CD4-positive, alpha-beta T cell treated with Interleukin-10 for 1 hour (primary cell): Measurements from ENCODE around the gene TM9SF1.

ENCODE experiments used
- DNase-seq: peaks from one replicate; pipeline ENCODE4 v3.0.0-alpha.2; 2020

Gene TM9SF1

DNA sequence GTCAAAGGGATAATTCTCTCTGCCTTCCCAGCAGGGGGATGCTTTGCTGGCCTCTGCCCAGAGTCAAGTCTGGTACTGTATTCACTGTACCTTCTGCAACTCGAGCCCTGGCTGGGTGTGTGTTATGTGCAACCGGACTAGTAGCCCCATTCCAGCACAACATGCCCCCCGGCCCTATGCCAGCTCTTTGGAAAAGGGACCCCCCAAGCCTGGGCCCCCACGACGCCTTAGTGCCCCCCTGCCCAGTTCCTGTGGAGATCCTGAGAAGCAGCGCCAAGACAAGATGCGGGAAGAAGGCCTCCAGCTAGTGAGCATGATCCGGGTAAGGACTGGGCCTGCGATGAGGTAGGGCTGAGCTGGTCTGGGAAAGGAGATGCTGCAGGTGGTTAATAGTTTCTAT, 44.7 kb downstream of the TM9SF1 start:
- no peak for DNase-seq

DNA sequence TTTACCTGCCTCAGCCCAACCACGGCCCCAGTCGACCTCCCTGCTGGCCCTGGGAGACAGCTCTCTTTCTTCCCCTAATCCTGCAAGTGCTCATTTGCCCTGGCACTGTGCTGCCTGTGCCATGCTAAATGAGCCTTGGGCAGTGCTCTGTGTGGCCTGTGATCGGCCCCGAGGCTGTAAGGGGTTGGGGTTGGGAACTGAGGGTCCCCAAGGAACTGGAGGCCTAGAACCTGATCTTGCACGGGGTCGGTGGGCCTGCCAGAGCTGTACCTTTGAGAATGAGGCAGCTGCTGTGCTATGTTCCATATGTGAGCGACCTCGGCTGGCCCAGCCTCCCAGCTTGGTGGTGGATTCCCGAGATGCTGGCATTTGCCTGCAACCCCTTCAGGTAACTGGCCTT, 45.2 kb downstream of the TM9SF1 start:
- no peak for DNase-seq

DNA sequence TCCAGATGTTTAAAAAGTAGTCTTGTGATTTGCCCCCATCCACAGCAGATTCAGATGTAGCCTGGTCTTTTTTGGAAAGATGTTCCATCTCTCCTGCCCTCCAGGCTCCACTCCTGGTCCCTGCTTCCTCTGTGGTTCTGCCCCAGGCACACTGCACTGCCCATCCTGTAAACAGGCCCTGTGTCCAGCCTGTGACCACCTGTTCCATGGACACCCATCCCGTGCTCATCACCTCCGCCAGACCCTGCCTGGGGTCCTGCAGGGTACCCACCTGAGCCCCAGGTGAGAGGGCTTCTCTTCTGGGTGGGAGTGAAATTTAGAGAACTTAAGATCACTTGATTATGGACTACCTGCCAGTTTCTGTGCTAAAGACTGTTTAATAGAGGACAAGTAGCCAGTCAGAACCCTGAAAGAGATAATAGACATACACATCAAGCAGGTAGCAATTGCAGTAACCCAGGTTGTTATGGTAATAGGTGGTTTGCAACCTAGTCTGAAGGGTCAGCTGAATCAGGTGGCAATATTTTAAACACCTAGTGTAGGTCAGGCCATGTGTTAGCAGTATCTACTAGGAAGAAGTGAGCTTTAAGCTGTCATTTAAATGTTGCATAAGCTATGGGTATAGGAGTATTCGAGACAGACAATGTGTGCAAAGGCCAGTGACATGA, 45.8 kb downstream of the TM9SF1 start:
- DNase-seq: no peak

DNA sequence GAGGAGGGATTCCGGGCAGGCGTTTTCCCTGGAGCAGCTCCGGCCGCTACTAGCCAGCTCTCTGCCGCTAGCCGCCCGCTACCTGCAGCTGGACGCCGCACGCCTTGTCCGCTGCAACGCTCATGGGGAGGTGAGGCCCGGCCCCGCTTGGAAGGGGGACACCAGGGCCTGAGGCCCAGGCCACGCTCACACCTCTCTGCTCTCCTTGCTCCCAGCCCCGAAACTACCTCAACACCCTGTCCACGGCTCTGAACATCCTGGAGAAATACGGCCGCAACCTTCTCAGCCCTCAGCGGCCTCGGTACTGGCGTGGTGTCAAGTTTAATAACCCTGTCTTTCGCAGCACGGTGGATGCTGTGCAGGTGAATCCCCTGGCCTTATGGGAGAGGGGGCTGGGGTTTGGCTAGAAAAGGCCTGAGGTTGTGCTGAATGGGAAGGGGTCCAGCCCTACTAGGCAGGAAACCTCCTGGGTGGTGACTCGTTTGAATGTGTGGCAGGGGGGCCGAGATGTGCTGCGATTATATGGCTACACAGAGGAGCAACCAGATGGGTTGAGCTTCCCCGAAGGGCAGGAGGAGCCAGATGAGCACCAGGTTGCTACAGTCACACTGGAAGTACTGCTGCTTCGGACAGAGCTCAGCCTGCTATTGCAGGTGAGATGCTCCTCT, 47.3 kb downstream of the TM9SF1 start:
- DNase-seq: no peak

DNA sequence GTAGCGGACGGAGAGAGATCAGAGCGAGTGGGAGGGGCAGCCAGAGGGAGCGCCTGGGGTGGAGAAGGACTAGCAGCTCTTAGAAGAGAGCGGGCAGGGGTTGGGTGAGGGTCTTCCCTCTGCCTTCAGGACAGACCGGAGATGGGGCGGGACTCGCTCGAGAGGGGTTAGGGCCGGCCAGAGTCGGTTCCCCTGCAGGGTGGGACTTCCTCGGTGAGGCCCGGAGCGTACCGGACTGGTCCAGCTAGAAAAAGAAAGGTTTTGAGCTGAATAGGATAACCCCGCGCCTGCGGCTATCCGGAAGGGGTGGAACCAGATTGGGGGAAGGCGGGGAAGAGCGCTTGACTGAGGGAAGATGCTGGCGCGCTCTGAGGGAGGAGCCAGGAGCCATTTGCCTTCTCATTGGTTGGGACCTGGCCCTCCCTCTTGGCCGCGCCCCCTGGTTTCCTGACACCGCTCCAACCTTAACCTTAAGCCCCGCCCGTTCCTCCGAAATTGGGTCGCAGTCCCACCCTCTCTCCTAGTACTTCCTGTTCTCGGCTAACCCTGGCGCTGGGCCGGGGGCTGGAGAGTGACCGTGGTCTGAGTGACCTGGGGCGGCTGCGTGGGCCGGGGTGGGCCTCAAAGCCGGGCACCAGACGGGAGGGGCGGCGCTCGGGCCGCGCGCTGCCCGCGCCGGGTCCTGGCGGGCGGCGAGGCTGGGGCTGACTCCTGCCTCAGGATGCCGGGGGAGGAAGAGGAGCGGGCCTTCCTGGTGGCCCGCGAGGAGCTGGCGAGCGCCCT, 48.1 kb downstream of the TM9SF1 start, which contains the start of gene RNF31:
TSS of gene RNF31 (plus strand) at position 521 of the 783 bp plus-strand sequence. CDS start at position 722, 201 bp downstream.
- peak; percentile 97 for DNase-seq

DNA sequence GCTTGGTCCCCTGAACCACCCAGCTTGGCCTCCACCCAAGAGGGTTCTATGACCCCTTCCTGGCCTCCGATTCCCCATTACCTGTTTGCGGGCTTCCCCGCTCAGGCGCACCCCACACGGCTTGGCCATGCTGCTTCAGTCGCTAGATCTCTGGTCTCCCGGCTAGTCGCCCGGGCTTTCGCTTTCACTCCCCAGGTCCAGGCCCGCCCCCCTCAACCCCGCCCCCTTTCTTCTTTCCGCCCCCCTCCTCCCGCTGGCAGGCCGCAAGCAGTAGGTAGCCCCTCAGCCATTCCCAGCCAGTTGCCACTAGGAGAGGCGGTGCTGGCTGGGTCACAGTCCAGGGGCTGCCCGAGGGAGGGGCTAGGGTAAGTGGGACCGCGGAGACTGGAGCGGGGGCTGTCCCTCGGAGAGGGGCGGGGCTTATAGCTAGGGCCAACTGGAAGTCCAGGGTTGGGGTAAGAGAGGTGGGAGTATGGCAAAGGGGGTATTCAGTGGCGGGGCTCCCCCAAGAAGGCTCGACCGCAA, 48.7 kb downstream of the TM9SF1 start, which contains the start of gene PSME2:
TSS of gene PSME2 (minus strand) at position 158 of the 525 bp plus-strand sequence. CDS start at position 129, 29 bp downstream.
- DNase-seq: peak; percentile 90

DNA sequence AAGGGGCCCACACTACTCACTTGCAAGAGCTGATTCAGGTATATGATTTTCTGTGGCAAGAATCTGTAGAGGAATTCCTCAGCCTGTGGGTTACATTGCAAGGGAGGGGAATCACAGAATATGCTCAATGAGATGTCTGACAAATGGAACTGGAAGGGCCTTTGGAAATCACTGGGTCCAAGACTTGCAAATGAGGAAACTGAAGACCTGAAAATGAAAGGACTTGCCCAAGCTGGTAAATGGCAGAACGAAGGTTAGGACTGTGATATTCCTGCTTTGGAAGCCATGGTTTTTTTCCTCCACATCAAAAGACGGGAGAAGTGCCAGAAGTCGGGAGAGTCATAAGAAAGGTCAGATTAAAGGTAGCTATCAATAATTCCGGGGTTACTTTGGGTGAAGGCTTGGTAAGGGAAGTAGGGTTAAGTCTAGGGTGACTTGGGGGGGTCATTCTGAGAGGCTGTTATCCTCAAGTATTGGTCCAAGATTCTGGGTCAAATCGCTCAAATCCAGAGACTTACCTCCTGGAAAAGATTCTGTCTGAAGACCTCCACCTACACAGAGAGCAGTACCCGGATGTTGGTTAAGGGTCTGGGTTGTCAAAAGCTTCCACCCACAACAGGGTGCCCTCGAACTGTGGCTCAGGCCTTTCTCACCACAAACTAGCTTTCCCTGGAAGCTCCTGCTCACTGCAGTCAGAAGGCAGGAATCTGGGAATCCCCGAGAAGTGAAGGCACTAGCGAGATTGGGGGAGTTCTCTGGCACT, 49.4 kb downstream of the TM9SF1 start:
- no peak for DNase-seq

DNA sequence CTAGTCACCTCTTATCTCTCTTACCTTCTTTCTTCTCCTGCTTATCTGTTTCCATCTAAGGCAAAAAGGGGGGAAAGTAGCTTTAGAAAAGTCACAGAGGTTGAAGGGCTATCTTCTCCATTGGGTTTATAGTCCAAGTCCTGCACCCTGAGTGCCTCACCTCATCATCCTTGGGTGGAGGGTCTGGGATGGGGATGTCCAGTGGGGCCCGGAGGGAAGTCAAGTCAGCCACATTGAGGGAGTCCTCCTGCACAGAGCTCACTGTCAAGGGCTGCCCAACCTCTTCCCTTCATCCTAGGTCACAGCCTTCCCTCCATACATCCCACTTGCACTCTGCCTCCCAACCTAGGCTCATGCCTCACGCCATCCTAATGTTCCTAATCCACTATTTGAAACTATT, 50.0 kb downstream of the TM9SF1 start:
- DNase-seq: no peak

DNA sequence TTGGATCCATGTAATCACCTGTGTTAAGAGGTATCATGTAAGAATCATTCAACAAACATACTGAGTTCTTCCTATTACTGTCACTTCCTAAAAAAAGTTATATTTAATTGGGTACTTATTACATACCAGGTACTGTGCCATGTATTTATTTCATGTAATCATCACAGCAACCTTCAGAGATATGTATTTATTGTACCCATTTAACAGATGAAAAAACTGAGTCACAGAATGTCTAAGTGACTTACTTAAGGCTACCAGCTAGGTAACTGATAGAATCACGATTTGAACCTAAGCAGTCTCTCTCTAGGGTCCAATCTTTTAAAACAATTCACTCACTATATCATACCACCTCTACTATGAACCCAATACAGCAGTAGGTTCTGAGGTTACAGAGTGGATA, 50.8 kb downstream of the TM9SF1 start:
- DNase-seq: no peak

DNA sequence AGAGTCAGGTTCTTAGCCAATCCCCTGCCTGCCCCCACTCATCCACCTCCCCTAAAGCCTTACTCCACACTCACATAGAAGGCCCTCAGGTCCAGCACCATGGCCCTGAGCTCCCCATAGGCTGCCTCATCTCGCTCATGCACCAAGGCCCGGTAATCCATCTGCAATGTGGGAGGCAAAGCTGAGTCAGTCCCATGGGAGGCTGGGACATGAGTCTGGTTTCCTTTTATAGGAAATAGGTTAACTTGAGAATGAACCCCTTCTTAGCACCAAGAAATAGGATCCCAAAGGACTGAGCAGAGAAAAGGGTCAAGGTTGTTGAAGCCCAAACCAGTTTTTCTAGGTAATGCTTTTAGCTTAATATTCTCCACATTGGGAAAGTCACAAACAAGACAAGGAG, 51.7 kb downstream of the TM9SF1 start:
- no peak for DNase-seq

DNA sequence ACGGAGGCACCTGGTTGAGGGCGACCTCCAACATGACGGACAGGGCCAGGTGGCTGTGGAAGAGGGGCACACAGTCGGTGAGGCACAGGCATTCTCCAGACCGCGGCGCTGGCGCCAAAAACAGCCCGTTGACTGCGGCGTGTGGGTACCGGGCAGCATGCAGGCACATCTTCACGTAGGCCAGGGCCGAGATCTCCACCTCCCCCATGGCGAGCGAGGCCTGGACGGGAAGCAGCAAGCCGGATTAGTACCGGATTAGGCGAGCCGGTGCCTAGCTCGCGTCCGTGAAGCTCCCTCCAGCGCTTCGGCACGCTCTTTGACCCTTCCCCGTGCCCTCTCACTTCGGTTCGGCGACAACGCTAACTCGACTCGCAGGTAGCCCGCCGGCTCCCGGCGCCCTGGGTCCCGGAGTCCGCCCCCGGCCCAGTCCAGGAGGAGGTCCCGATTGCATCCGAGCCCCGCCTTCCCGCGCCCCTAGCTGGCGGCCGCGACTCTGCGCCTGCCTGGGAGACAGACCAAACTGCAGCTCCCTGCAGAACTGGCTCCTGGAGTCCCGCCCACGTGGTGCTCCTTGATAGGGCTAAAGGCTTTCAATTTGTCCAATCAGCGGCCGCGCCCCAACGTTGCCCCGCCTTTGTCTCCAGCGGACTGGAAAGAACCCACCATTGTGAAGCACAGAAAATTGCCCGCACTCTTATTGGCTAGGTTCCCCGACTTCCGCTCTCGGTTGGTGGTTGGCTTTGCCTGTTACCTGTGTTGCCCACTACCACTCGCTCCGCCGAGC, 54.0 kb downstream of the TM9SF1 start, which contains the start of gene EMC9:
TSS of gene EMC9 (minus strand) at position 495 of the 784 bp plus-strand sequence. CDS start at position 208, 287 bp downstream.
- peak; percentile 100 for DNase-seq

DNA sequence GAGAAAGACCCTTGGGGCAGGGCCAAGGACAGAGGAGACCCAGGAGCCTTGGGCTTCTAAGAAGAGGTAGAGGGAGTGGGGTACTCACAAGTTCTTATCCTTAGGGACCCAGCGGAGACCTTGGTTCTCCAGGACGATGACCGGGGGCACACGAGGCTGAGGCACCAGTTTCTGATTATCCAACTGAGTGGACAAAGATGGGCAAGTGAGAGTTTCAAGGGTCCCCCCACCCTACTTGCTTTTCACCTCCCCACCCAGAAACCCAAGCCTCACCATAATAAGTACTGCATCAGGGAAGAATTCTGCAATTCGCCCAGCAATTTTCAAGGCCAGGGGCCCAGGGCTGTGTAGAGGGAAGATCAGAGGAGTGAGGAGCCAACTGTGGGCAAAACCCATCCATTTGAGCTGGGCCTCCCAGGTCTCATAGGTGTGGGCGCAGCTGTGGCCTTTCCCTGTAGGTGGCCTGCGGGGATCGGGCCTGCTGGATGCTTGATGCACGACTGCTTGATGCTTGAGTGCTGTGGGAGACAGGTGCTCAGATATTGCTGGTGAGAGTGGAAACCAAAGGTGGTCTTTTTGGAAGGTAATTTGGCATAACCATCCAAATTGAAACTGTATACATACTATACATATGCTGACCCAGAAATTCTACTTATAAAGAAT, 55.8 kb downstream of the TM9SF1 start:
- peak; percentile 32 for DNase-seq
